ENCODE measurements around the gene APOL4.
"Not testable (repeated sequence)": the region's sequence is repeated elsewhere in the genome, so short reads cannot be mapped to it uniquely, and the experiment has no call there.

Gene APOL4

GRCh38 chr22:36208914-36209313, 7.3 kb upstream of the APOL4 start:
- DNase-seq (ENCODE audit: low spot score) = no peak
- in situ Hi-C loops (cut with MboI; ENCODE audit: low pct_unique_long_range_greater_than_20kb, low sequenced_read_pairs, unreplicated experiment) = no loop called here
- no peak for TF ChIP-seq CTCF (IDR thresholded peaks at IDR 0.05; ENCODE audit: extremely low read depth, insufficient read depth, missing control alignments)

- no peak for DNase-seq (ENCODE audit: low spot score)
- TF ChIP-seq CTCF (IDR thresholded peaks at IDR 0.05; ENCODE audit: extremely low read depth, insufficient read depth, missing control alignments) = no peak
- in situ Hi-C loops (cut with MboI; ENCODE audit: low pct_unique_long_range_greater_than_20kb, low sequenced_read_pairs, unreplicated experiment) = no loop called here
Measured at GRCh38 chr22:36208162-36208765, 6.7 kb upstream of the APOL4 start.

- DNase-seq (ENCODE audit: low spot score) = no peak
- TF ChIP-seq CTCF (IDR thresholded peaks at IDR 0.05; ENCODE audit: extremely low read depth, insufficient read depth, missing control alignments) = no peak
- in situ Hi-C loops (cut with MboI; ENCODE audit: low pct_unique_long_range_greater_than_20kb, low sequenced_read_pairs, unreplicated experiment) = no loop called here
Measured at GRCh38 chr22:36206255-36206654, 4.6 kb upstream of the APOL4 start.

GRCh38 chr22:36205573-36205972, 4.0 kb upstream of the APOL4 start:
- DNase-seq (ENCODE audit: low spot score); in situ Hi-C loops (cut with MboI; ENCODE audit: low pct_unique_long_range_greater_than_20kb, low sequenced_read_pairs, unreplicated experiment): not testable (repeated sequence)

GRCh38 chr22:36204632-36205015, 3.0 kb upstream of the APOL4 start:
- DNase-seq (ENCODE audit: low spot score) = no peak
- no peak for TF ChIP-seq CTCF (IDR thresholded peaks at IDR 0.05; ENCODE audit: extremely low read depth, insufficient read depth, missing control alignments)

GRCh38 chr22:36204001-36204631, 2.5 kb upstream of the APOL4 start:
- in situ Hi-C loops (cut with MboI; ENCODE audit: low pct_unique_long_range_greater_than_20kb, low sequenced_read_pairs, unreplicated experiment) = no loop called here
- no peak for DNase-seq (ENCODE audit: low spot score)
- TF ChIP-seq CTCF (IDR thresholded peaks at IDR 0.05; ENCODE audit: extremely low read depth, insufficient read depth, missing control alignments) = no peak

More at GRCh38 chr22:36204632-36205015, 3.0 kb upstream of the APOL4 start:
- in situ Hi-C loops (cut with MboI; ENCODE audit: low pct_unique_long_range_greater_than_20kb, low sequenced_read_pairs, unreplicated experiment) = no loop called here

- in situ Hi-C loops (cut with MboI; ENCODE audit: low pct_unique_long_range_greater_than_20kb, low sequenced_read_pairs, unreplicated experiment); DNase-seq (ENCODE audit: low spot score): not testable (repeated sequence)
Measured at GRCh38 chr22:36203441-36203840, 1.8 kb upstream of the APOL4 start.

GRCh38 chr22:36202906-36203305, 1.3 kb upstream of the APOL4 start:
- in situ Hi-C loops (cut with MboI; ENCODE audit: low pct_unique_long_range_greater_than_20kb, low sequenced_read_pairs, unreplicated experiment); DNase-seq (ENCODE audit: low spot score): not testable (repeated sequence)

GRCh38 chr22:36201025-36201424, 584 bp downstream of the APOL4 start:
- DNase-seq (ENCODE audit: low spot score); in situ Hi-C loops (cut with MboI; ENCODE audit: low pct_unique_long_range_greater_than_20kb, low sequenced_read_pairs, unreplicated experiment): not testable (repeated sequence)

Data from GM13977 (cell line).